HCT116 (cell line): ENCODE measurements around the gene KAT5. TPM values are rescaled to one million over a fixed set of nuclear protein-coding genes. Genes with fewer than 3 reads are reported as not detected.

ENCODE experiments used
- ATAC-seq: fragments of 200-7000 bp; cut with Tn5 transposase; 2 replicates; pipeline ENCODE4 v1.9.1; 2020; ENCODE audit warnings: mild to moderate bottlenecking, moderate library complexity
- BruUV-seq: library from RNA; stranded (reverse); fragments of 400-500 nt; replicated peaks from 2 replicates; lab custom pipeline; 2021; lab: Mats Ljungman, UMichigan
- CTCF ChIA-PET: fragments of 300-600 bp; sonication (Branson Sonifier 250); formaldehyde crosslinking; loops from one replicate; lab custom pipeline; 2021; ENCODE audit warnings: antibody characterized with exemption; lab: Charles Lee
- POLR2A ChIA-PET: fragments of 300-600, 350-600 bp; sonication (Branson Sonifier 250); formaldehyde crosslinking; loops from one replicate; lab custom pipeline; 2021; ENCODE audit warnings: antibody characterized with exemption; lab: Charles Lee
- RAD21 ChIA-PET, 2 experiments: fragments of 300-600 bp; sonication (Branson Sonifier 250); formaldehyde crosslinking; loops; one replicate each; lab custom pipeline; 2023; ENCODE audit warnings: low total read pairs in 2 of 2; ENCODE audit not compliant: uncharacterized antibody in 2 of 2, unreplicated experiment in 2 of 2, low non-redundant PET in 1 of 2; lab: Charles Lee
- DNase-seq: peaks from one replicate; pipeline ENCODE4 v3.0.0-alpha.2; 2010; ENCODE audit warnings: low read depth, low spot score
- H2AFZ ChIP-seq: fragments of 200-600 bp; shearing (Covaris generic), sonication (generic); 2 replicates; pipeline ENCODE4 v1.6.1; 2017; ENCODE audit warnings: low read depth, mixed run types, mixed read lengths, antibody characterized with exemption, low read length; ENCODE audit not compliant: poor library complexity, severe bottlenecking
- H3K27ac ChIP-seq: 2 replicates; pipeline ENCODE4 v1.5.1; 2012; ENCODE audit warnings: low read depth, low read length
- H3K27me3 ChIP-seq: fragments of 200-600 bp; sonication (generic); 2 replicates; pipeline ENCODE4 v1.6.1; 2016; ENCODE audit warnings: mixed run types, low read length, mixed read lengths; ENCODE audit not compliant: insufficient read depth
- H3K36me3 ChIP-seq, 2 experiments: fragments of 200-500 bp in 1 of 2; fragments of 200-600 bp in 1 of 2; sonication (Bioruptor generic) in 1 of 2; sonication (generic) in 1 of 2; 2 replicates each; pipeline versions ENCODE4 v1.5.1 to v1.6.1; 2014 to 2016; ENCODE audit warnings: low read length in 2 of 2, inconsistent platforms in 1 of 2, mixed read lengths in 1 of 2, mixed run types in 1 of 2; ENCODE audit not compliant: insufficient read depth in 2 of 2, control insufficient read depth in 1 of 2
- H3K4me1 ChIP-seq, 2 experiments: fragments of 200-600 bp in 1 of 2; sonication (generic) in 1 of 2; 2 replicates each; pipeline versions ENCODE4 v1.5.1 to v1.6.1; 2012 to 2017; ENCODE audit warnings: low read length in 2 of 2, inconsistent platforms in 1 of 2, mild to moderate bottlenecking in 1 of 2, mixed read lengths in 1 of 2, mixed run types in 1 of 2, moderate library complexity in 1 of 2; ENCODE audit not compliant: insufficient read depth in 2 of 2, control insufficient read depth in 1 of 2
- H3K4me2 ChIP-seq: fragments of 200-600 bp; sonication (generic); 2 replicates; pipeline ENCODE4 v1.6.1; 2017; ENCODE audit warnings: mixed run types, low read length, mixed read lengths
- H3K4me3 ChIP-seq, 2 experiments: fragments of 200-600 bp in 1 of 2; sonication (generic) in 1 of 2; replicated peaks in 1 of 2; 2 replicates each; pipeline ENCODE4 v1.5.1; 2011 to 2016; ENCODE audit warnings: low read length in 2 of 2, control low read depth in 1 of 2, low read depth in 1 of 2, mild to moderate bottlenecking in 1 of 2, mixed read lengths in 1 of 2, mixed run types in 1 of 2
- H3K79me2 ChIP-seq: fragments of 200-600 bp; sonication (generic); 2 replicates; pipeline ENCODE4 v1.6.1; 2017; ENCODE audit warnings: mild to moderate bottlenecking, mixed run types, low read length, moderate library complexity, mixed read lengths; ENCODE audit not compliant: insufficient read depth
- H3K9ac ChIP-seq: fragments of 200-600 bp; sonication (generic); 2 replicates; pipeline ENCODE4 v1.6.1; 2016; ENCODE audit warnings: low read length, mixed read lengths
- H3K9me2 ChIP-seq: fragments of 200-600 bp; sonication (generic), shearing (Covaris generic); 2 replicates; pipeline ENCODE4 v1.6.1; 2017; ENCODE audit warnings: mixed run types, mild to moderate bottlenecking, moderate library complexity; ENCODE audit not compliant: insufficient read depth
- H3K9me3 ChIP-seq, 2 experiments: fragments of 200-500 bp in 1 of 2; fragments of 200-600 bp in 1 of 2; sonication (Bioruptor generic) in 1 of 2; sonication (generic) in 1 of 2; 2 replicates each; pipeline ENCODE4 v1.6.1; 2014 to 2017; ENCODE audit warnings: low read length in 2 of 2, mixed read lengths in 2 of 2, inconsistent platforms in 1 of 2, low read depth in 1 of 2, mild to moderate bottlenecking in 1 of 2, mixed run types in 1 of 2, moderate library complexity in 1 of 2; ENCODE audit not compliant: control insufficient read depth in 1 of 2, insufficient read depth in 1 of 2
- H4K20me1 ChIP-seq: fragments of 200-600 bp; sonication (generic), shearing (Covaris generic); 2 replicates; pipeline ENCODE4 v1.6.1; 2017; ENCODE audit warnings: mixed run types, mild to moderate bottlenecking, moderate library complexity; ENCODE audit not compliant: insufficient read depth
- ELF1 ChIP-seq: IDR thresholded peaks from 2 replicates; pipeline ENCODE4 v1.6.1; 2012; ENCODE audit warnings: low read depth, borderline replicate concordance
- EZH2phosphoT487 ChIP-seq: fragments of 200-600 bp; IDR thresholded peaks from 2 replicates; pipeline ENCODE4 v1.6.1; 2018; ENCODE audit warnings: antibody characterized with exemption, borderline replicate concordance
- FOSL1 ChIP-seq: IDR thresholded peaks from 2 replicates; pipeline ENCODE4 v1.6.1; 2012; ENCODE audit warnings: low read depth
- POLR2A ChIP-seq: IDR thresholded peaks from 2 replicates; pipeline ENCODE4 v1.7.0; 2011; ENCODE audit warnings: borderline replicate concordance; ENCODE audit not compliant: insufficient read depth, insufficient read length; ENCODE audit errors: extremely low read depth
- SIN3A ChIP-seq: IDR thresholded peaks from 2 replicates; pipeline ENCODE4 v1.6.1; 2012; ENCODE audit warnings: low read depth
- TCF7L2 ChIP-seq: IDR thresholded peaks from 2 replicates; pipeline ENCODE4 v1.7.0; 2011; ENCODE audit warnings: borderline replicate concordance, inconsistent platforms; ENCODE audit not compliant: insufficient read depth, insufficient read length; ENCODE audit errors: extremely low read depth
- ZNF274 ChIP-seq: fragments of 200-500 bp; sonication (Bioruptor generic); IDR thresholded peaks from 2 replicates; pipeline ENCODE4 v1.6.1; 2014; ENCODE audit warnings: mild to moderate bottlenecking, low read depth, low read length, inconsistent platforms
- intact Hi-C: fragments of 100-400 bp; cut with micrococcal nuclease; formaldehyde crosslinking; loops from 2 replicates; pipeline ENCODE4 v1.10.0; 2022
- total RNA-seq: library from RNA; stranded (reverse); gene quantifications from one replicate; pipeline ENCODE4 v1.2.1, GENCODE V29; 2021; ENCODE audit not compliant: unreplicated experiment
- TF ChIP-seq, protein P1 (sequence below): IDR thresholded peaks from 2 replicates; pipeline ENCODE4 v1.6.1; 2011; ENCODE audit warnings: mild to moderate bottlenecking, low read length, moderate library complexity; ENCODE audit not compliant: insufficient replicate concordance; ENCODE audit errors: extremely low read depth
- TF ChIP-seq, protein P2 (sequence below): IDR thresholded peaks from 2 replicates; pipeline ENCODE4 v1.6.1; 2012

KAT5 gene
- total RNA-seq, 1 experiment from 2014 or later, result 78.7 TPM

DNA sequence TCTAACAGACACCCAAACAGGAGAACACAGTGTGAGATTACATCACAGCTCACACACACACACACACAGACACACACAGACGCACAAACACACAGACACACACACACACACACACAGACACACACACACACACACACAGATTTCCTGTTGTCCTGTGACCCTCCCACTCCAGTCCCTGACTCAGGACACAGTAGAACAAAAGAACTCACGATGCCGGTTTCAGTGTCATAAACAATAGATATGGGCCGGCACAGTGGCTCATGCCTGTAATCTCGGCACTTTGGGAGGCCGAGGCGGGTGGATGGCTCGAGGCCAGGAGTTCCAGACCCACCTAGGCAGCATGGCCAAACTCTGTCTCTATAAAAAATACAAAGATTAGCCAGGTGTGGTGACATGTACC, 13.8 kb upstream of the KAT5 start:
- Histone ChIP-seq H3K27ac (no peak overlapping the region), H3K27me3 (no peaks in the 10 kb centered on the region), H3K9ac (no peak overlapping the region), H3K79me2 (no peaks in the 10 kb centered on the region), H3K4me2 (no peak overlapping the region), H2AFZ (no peak overlapping the region), H3K9me3 (no peaks in the 10 kb centered on the region), H3K4me3 (no peak overlapping the region), H4K20me1 (no peaks in the 10 kb centered on the region), H3K4me1 (peaks cover 11% of the 10 kb centered on the region in 2 experiments; a peak in 3 of 4 replicates)
- no TSS peak for BruUV-seq
- CTCF ChIA-PET, result no interaction called here
- ATAC-seq, result no peak
- RAD21 ChIA-PET, result no interaction called here
- intact Hi-C loops, result no loop called here
- POLR2A ChIA-PET, result no interaction called here
- TF ChIP-seq, protein P1, sequence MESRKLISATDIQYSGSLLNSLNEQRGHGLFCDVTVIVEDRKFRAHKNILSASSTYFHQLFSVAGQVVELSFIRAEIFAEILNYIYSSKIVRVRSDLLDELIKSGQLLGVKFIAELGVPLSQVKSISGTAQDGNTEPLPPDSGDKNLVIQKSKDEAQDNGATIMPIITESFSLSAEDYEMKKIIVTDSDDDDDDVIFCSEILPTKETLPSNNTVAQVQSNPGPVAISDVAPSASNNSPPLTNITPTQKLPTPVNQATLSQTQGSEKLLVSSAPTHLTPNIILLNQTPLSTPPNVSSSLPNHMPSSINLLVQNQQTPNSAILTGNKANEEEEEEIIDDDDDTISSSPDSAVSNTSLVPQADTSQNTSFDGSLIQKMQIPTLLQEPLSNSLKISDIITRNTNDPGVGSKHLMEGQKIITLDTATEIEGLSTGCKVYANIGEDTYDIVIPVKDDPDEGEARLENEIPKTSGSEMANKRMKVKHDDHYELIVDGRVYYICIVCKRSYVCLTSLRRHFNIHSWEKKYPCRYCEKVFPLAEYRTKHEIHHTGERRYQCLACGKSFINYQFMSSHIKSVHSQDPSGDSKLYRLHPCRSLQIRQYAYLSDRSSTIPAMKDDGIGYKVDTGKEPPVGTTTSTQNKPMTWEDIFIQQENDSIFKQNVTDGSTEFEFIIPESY, result no peak
- no peak for TF ChIP-seq ZNF274
- no peak for TF ChIP-seq EZH2phosphoT487
- no peak for TF ChIP-seq TCF7L2
- TF ChIP-seq, protein P2, sequence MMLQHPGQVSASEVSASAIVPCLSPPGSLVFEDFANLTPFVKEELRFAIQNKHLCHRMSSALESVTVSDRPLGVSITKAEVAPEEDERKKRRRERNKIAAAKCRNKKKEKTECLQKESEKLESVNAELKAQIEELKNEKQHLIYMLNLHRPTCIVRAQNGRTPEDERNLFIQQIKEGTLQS, result no peak
- no peak for TF ChIP-seq ELF1
- no peak for TF ChIP-seq FOSL1
- no peak for TF ChIP-seq POLR2A
- TF ChIP-seq SIN3A, result no peak
- TF ChIP-seq, all 23 proteins: peak for 0
- Histone ChIP-seq H3K36me3 (no peaks in the 10 kb centered on the region), H3K9me2 (no peaks in the 10 kb centered on the region)
- DNase-seq, result no peak
